ENCODE data around the gene CDH24. TPM values are rescaled to one million over a fixed set of nuclear protein-coding genes. Genes with fewer than 3 reads are reported as not detected.

Gene CDH24
- total and polyA plus RNA-seq, 2 donors (not counting 1 experiment from before 2014, with no cell fraction given): 0.96 to 1.0 TPM

- Histone ChIP-seq H3K79me2 (ENCODE audit: control insufficient read depth, insufficient read depth, low read length) (peaks cover 65% of the 10 kb centered on the region), H3K9me3 (ENCODE audit: control extremely low read depth in 1 of 3, control insufficient read depth in 2 of 3, insufficient read depth in 1 of 3, low read length in 2 of 3) (no peaks in the 10 kb centered on the region), H2AFZ (ENCODE audit: insufficient read depth, low read depth, low read length, poor library complexity, severe bottlenecking) (no peak overlapping the region), H3K4me3 (ENCODE audit: control extremely low read depth in 1 of 5, extremely low read depth in 1 of 5, insufficient read depth in 1 of 5, low read depth in 2 of 5, low read length in 4 of 5) (no peak overlapping the region), H3K4me2 (replicated peaks; ENCODE audit: low read depth, low read length, poor library complexity, severe bottlenecking) (no peak overlapping the region), H3K4me1 (ENCODE audit: control insufficient read depth in 2 of 2, insufficient read depth in 2 of 2, low read length in 2 of 2) (peaks cover 12 to 13% of the 10 kb centered on the region in 2 donors), H3K36me3 (replicated peaks in 1 of 2; ENCODE audit: control extremely low read depth in 1 of 2, control insufficient read depth in 1 of 2, extremely low read depth in 1 of 2, insufficient read depth in 2 of 2, low read length in 1 of 2) (peaks cover 10 to 75% of the 10 kb centered on the region in 2 experiments), H3K27me3 (replicated peaks in 1 of 4; ENCODE audit: control extremely low read depth in 1 of 4, control insufficient read depth in 3 of 4, insufficient read depth in 4 of 4, low read length in 3 of 4) (no peaks in the 10 kb centered on the region), H3K27ac (ENCODE audit: low read length in 2 of 2) (no peak overlapping the region), H3K9ac (ENCODE audit: low read length) (no peak overlapping the region), H4K20me1 (ENCODE audit: control insufficient read depth, insufficient read depth, low read length, poor library complexity, severe bottlenecking) (peaks cover 60% of the 10 kb centered on the region)
- peaks cover 14% of the 10 kb centered on the region for H3K4me1 Mint-ChIP-seq
- intact Hi-C loops (cut with micrococcal nuclease): loop anchor here (5.0 to 10.0 kb wide), 5 partner anchors 33 to 1825 kb away; partner anchors contain the start of genes CDH24, EMC9, HNRNPC and PSME2
- no peak overlapping the region for H3K4me3 Mint-ChIP-seq
- TF ChIP-seq CTCF (IDR thresholded peaks at IDR 0.05) (no peak), EZH2 (IDR thresholded peaks at IDR 0.05; ENCODE audit: borderline replicate concordance, insufficient read depth, low read depth, low read length, poor library complexity, severe bottlenecking) (no peak)
- no peaks in the 10 kb centered on the region for H3K27me3 Mint-ChIP-seq
- CTCF ChIA-PET: interaction anchor here (1.0 to 3.7 kb wide), 4 partner anchors 14 to 104 kb away, joined by 3 to 29 read pairs (median 6); no protein-coding TSS in a partner anchor
- ATAC-seq (ENCODE audit: low read depth) (no peak), DNase-seq (no peak)
- no peaks in the 10 kb centered on the region for H3K9me3 Mint-ChIP-seq (ENCODE audit: insufficient read depth)
- H3K27ac Mint-ChIP-seq: no peak overlapping the region
- POLR2A ChIA-PET: interaction anchor here (0.6 kb wide), 1 partner anchor 1061 kb away, joined by 13 read pairs; no protein-coding TSS in a partner anchor
- WGBS (ENCODE audit: insufficient coverage): 100% methylated on average over 2 of the region's 4 CpGs
Observed at GRCh38 chr14:23090254-23090636, 32.9 kb upstream of the CDH24 start.

GRCh38 chr14:23089498-23090253, 32.4 kb upstream of the CDH24 start:
- Mint-ChIP-seq H3K4me3 (no peak overlapping the region), H3K4me1 (peaks cover 14% of the 10 kb centered on the region), H3K27ac (no peak overlapping the region), H3K27me3 (no peaks in the 10 kb centered on the region), H3K9me3 (ENCODE audit: insufficient read depth) (no peaks in the 10 kb centered on the region)
- Histone ChIP-seq H3K4me1 (ENCODE audit: control insufficient read depth in 2 of 2, insufficient read depth in 2 of 2, low read length in 2 of 2) (peaks cover 12 to 13% of the 10 kb centered on the region in 2 donors), H3K9me3 (ENCODE audit: control extremely low read depth in 1 of 3, control insufficient read depth in 2 of 3, insufficient read depth in 1 of 3, low read length in 2 of 3) (no peaks in the 10 kb centered on the region), H2AFZ (ENCODE audit: insufficient read depth, low read depth, low read length, poor library complexity, severe bottlenecking) (no peak overlapping the region), H3K27ac (ENCODE audit: low read length in 2 of 2) (no peak overlapping the region), H3K4me2 (replicated peaks; ENCODE audit: low read depth, low read length, poor library complexity, severe bottlenecking) (no peak overlapping the region), H3K9ac (ENCODE audit: low read length) (no peak overlapping the region), H4K20me1 (ENCODE audit: control insufficient read depth, insufficient read depth, low read length, poor library complexity, severe bottlenecking) (peaks cover 64% of the 10 kb centered on the region), H3K27me3 (replicated peaks in 1 of 4; ENCODE audit: control extremely low read depth in 1 of 4, control insufficient read depth in 3 of 4, insufficient read depth in 4 of 4, low read length in 3 of 4) (no peaks in the 10 kb centered on the region), H3K79me2 (ENCODE audit: control insufficient read depth, insufficient read depth, low read length) (peaks cover 63% of the 10 kb centered on the region), H3K36me3 (replicated peaks in 1 of 2; ENCODE audit: control extremely low read depth in 1 of 2, control insufficient read depth in 1 of 2, extremely low read depth in 1 of 2, insufficient read depth in 2 of 2, low read length in 1 of 2) (peaks cover 10 to 80% of the 10 kb centered on the region in 2 experiments), H3K4me3 (ENCODE audit: control extremely low read depth in 1 of 5, extremely low read depth in 1 of 5, insufficient read depth in 1 of 5, low read depth in 2 of 5, low read length in 4 of 5) (no peak overlapping the region)
- ChIA-PET POLR2A (interaction anchor here (0.6 kb wide), 1 partner anchor 1061 kb away, joined by 13 read pairs; no protein-coding TSS in a partner anchor), CTCF (interaction anchor here (0.8 to 3.7 kb wide), 4 partner anchors 13 to 115 kb away, joined by 3 to 29 read pairs (median 6); no protein-coding TSS in a partner anchor)
- intact Hi-C loops (cut with micrococcal nuclease): loop anchor here (5.0 to 10.0 kb wide), 5 partner anchors 32 to 1825 kb away; partner anchors contain the start of genes CDH24, EMC9, HNRNPC and PSME2
- no peak for DNase-seq
- WGBS (ENCODE audit: insufficient coverage): 100% methylated on average over 5 of the region's 12 CpGs
- TF ChIP-seq EZH2 (IDR thresholded peaks at IDR 0.05; ENCODE audit: borderline replicate concordance, insufficient read depth, low read depth, low read length, poor library complexity, severe bottlenecking) (no peak), CTCF (IDR thresholded peaks at IDR 0.05) (no peak)
- no peak for ATAC-seq (ENCODE audit: low read depth)

All from B cell (primary cell).